Measurements from ENCODE around the gene SEMA3D. TPM values are rescaled to one million over a fixed set of nuclear protein-coding genes. Genes with fewer than 3 reads are reported as not detected.

The SEMA3D gene
- total RNA-seq, 1 experiment from 2014 or later: 2.0 TPM

GRCh38 chr7:85067371-85067770, 119.5 kb downstream of the SEMA3D start:
- TF ChIP-seq, protein P1, sequence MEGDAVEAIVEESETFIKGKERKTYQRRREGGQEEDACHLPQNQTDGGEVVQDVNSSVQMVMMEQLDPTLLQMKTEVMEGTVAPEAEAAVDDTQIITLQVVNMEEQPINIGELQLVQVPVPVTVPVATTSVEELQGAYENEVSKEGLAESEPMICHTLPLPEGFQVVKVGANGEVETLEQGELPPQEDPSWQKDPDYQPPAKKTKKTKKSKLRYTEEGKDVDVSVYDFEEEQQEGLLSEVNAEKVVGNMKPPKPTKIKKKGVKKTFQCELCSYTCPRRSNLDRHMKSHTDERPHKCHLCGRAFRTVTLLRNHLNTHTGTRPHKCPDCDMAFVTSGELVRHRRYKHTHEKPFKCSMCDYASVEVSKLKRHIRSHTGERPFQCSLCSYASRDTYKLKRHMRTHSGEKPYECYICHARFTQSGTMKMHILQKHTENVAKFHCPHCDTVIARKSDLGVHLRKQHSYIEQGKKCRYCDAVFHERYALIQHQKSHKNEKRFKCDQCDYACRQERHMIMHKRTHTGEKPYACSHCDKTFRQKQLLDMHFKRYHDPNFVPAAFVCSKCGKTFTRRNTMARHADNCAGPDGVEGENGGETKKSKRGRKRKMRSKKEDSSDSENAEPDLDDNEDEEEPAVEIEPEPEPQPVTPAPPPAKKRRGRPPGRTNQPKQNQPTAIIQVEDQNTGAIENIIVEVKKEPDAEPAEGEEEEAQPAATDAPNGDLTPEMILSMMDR (IDR thresholded peaks at IDR 0.05; ENCODE audit: unreplicated experiment): no peak
- Mint-ChIP-seq H3K9me3 (ENCODE audit: low read depth, unreplicated experiment) (no peaks in the 10 kb centered on the region), H3K27me3 (ENCODE audit: unreplicated experiment) (no peaks in the 10 kb centered on the region), H3K36me3 (ENCODE audit: insufficient read depth, unreplicated experiment) (no peaks in the 10 kb centered on the region), H3K4me1 (ENCODE audit: low read depth, unreplicated experiment) (no peaks in the 10 kb centered on the region), H3K27ac (ENCODE audit: unreplicated experiment) (no peak overlapping the region), H3K4me3 (ENCODE audit: low read depth, unreplicated experiment) (no peak overlapping the region)
- CTCF ChIA-PET: no interaction called here
- no peak for DNase-seq
- BruUV-seq (replicated peaks): no TSS peak
- intact Hi-C loops (cut with micrococcal nuclease; ENCODE audit: unreplicated experiment): no loop called here

DNA sequence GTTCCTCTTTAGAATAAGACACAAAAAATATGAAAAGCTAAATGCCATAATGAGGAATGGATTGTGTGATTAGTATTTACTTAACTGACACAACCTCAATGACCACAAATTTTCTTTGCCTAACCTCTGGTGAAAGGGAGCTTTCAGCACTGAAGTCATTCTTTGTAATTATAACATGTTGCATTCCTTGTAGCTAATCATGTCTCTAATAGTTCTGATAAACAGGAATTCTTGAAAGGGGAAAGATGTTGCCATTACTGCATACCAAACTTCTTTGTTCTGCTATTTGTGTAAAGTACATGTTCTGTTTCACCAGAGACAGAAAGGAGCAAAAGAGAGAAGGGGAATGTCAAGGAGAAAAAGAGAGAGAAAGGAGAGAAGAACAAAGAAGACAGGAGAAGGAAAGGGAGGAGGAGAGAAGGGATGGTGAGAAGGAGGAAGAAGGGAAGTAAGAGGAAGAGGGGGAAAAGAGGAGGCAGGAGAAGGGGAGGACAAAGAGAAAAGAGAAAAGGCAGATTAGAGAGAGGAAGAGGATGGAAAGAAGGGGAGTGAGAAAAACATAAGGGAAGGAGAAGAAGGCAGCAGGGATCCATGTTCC, 120.9 kb downstream of the SEMA3D start:
- BruUV-seq (replicated peaks): no TSS peak
- H3K36me3 Mint-ChIP-seq (ENCODE audit: insufficient read depth, unreplicated experiment): no peaks in the 10 kb centered on the region
- intact Hi-C loops (cut with micrococcal nuclease; ENCODE audit: unreplicated experiment): no loop called here
- H3K9me3 Mint-ChIP-seq (ENCODE audit: low read depth, unreplicated experiment): no peaks in the 10 kb centered on the region
- H3K4me1 Mint-ChIP-seq (ENCODE audit: low read depth, unreplicated experiment): no peaks in the 10 kb centered on the region
- TF ChIP-seq, protein P1 (IDR thresholded peaks at IDR 0.05; ENCODE audit: unreplicated experiment): no peak
- no peak overlapping the region for H3K4me3 Mint-ChIP-seq (ENCODE audit: low read depth, unreplicated experiment)
- H3K27ac Mint-ChIP-seq (ENCODE audit: unreplicated experiment): no peak overlapping the region
- CTCF ChIA-PET: interaction anchor here (0.5 kb wide), 1 partner anchor 16 kb away, joined by 3 read pairs; no protein-coding TSS in a partner anchor
- no peaks in the 10 kb centered on the region for H3K27me3 Mint-ChIP-seq (ENCODE audit: unreplicated experiment)
- DNase-seq: no peak

GRCh38 chr7:85065306-85065705, 121.5 kb downstream of the SEMA3D start:
- BruUV-seq (replicated peaks): no TSS peak
- Mint-ChIP-seq H3K4me3 (ENCODE audit: low read depth, unreplicated experiment) (no peak overlapping the region), H3K27me3 (ENCODE audit: unreplicated experiment) (no peaks in the 10 kb centered on the region), H3K36me3 (ENCODE audit: insufficient read depth, unreplicated experiment) (no peaks in the 10 kb centered on the region), H3K9me3 (ENCODE audit: low read depth, unreplicated experiment) (no peaks in the 10 kb centered on the region), H3K27ac (ENCODE audit: unreplicated experiment) (no peak overlapping the region), H3K4me1 (ENCODE audit: low read depth, unreplicated experiment) (no peaks in the 10 kb centered on the region)
- CTCF ChIA-PET: no interaction called here
- intact Hi-C loops (cut with micrococcal nuclease; ENCODE audit: unreplicated experiment): no loop called here
- DNase-seq: no peak
- TF ChIP-seq, protein P1 (IDR thresholded peaks at IDR 0.05; ENCODE audit: unreplicated experiment): no peak

GRCh38 chr7:85062651-85063050, 124.2 kb downstream of the SEMA3D start:
- Mint-ChIP-seq H3K9me3 (ENCODE audit: low read depth, unreplicated experiment) (no peaks in the 10 kb centered on the region), H3K27ac (ENCODE audit: unreplicated experiment) (no peak overlapping the region), H3K4me1 (ENCODE audit: low read depth, unreplicated experiment) (no peaks in the 10 kb centered on the region), H3K27me3 (ENCODE audit: unreplicated experiment) (no peaks in the 10 kb centered on the region), H3K4me3 (ENCODE audit: low read depth, unreplicated experiment) (no peak overlapping the region), H3K36me3 (ENCODE audit: insufficient read depth, unreplicated experiment) (no peaks in the 10 kb centered on the region)
- no TSS peak for BruUV-seq (replicated peaks)
- no peak for DNase-seq
- TF ChIP-seq, protein P1 (IDR thresholded peaks at IDR 0.05; ENCODE audit: unreplicated experiment): no peak
- CTCF ChIA-PET: no interaction called here
- intact Hi-C loops (cut with micrococcal nuclease; ENCODE audit: unreplicated experiment): no loop called here
